Body of pancreas (tissue), 4 donors: ENCODE measurements around the gene TTLL9. TPM values are rescaled to one million over a fixed set of nuclear protein-coding genes. Genes with fewer than 3 reads are reported as not detected.

Experiments
- ATAC-seq: fragments of 150-250 bp; one replicate; pipeline ENCODE4 v1.9.1; 2016
- DNase-seq, 4 donors: peaks; one replicate each; pipeline ENCODE4 v3.0.0-alpha.2; 2019
- H3K27ac ChIP-seq, 4 donors: fragments of 200-600 bp; sonication (generic); 1 replicate in 3 of 4; 2 replicates in 1 of 4; pipeline versions ENCODE4 v1.5.1 to v1.6.1; 2016 to 2019; ENCODE audit warnings: mild to moderate bottlenecking in 1 of 4, mixed read lengths in 1 of 4, moderate library complexity in 1 of 4
- H3K27me3 ChIP-seq, 2 donors: fragments of 200-600 bp; sonication (generic); one replicate each; pipeline ENCODE4 v1.6.0; 2016; ENCODE audit warnings: mild to moderate bottlenecking in 1 of 2
- H3K36me3 ChIP-seq, 2 donors: fragments of 200-600 bp; sonication (generic); replicated peaks in 1 of 2; 2 replicates each; pipeline ENCODE4 v1.5.1; 2016; ENCODE audit warnings: low read depth in 2 of 2; ENCODE audit not compliant: insufficient read depth in 1 of 2
- H3K4me1 ChIP-seq: fragments of 200-600 bp; sonication (generic); one replicate; pipeline ENCODE4 v1.6.0; 2016
- H3K4me3 ChIP-seq, 2 donors: fragments of 200-600 bp; sonication (generic); 1 replicate in 1 of 2; 2 replicates in 1 of 2; pipeline ENCODE4 v1.5.1; 2016 to 2019
- H3K9me3 ChIP-seq, 3 donors: fragments of 200-600 bp; sonication (generic); 1 replicate in 2 of 3; 2 replicates in 1 of 3; pipeline ENCODE4 v1.5.1; 2016
- CTCF ChIP-seq, 7 experiments: fragments of 450-650 bp in 4 of 7; fragments of 200-600 bp in 3 of 7; sonication (generic) in 3 of 7; IDR thresholded peaks; one replicate each; pipeline ENCODE4 v1.5.1; 2016 to 2019; ENCODE audit warnings: antibody characterized with exemption in 7 of 7
- POLR2A ChIP-seq, 3 donors: fragments of 450-650 bp; IDR thresholded peaks; one replicate each; pipeline ENCODE4 v1.6.1; 2016; ENCODE audit warnings: antibody characterized with exemption in 3 of 3, mild to moderate bottlenecking in 2 of 3
- WGBS, 2 donors: methylation state at CpG; one replicate each; pipeline ENCODE4 v1.1.5; 2017; 5-methylcytosine and 5-hydroxymethylcytosine counted together
- intact Hi-C: fragments of 100-400 bp; cut with DNase I; formaldehyde crosslinking; loops from one replicate; pipeline ENCODE4 v1.15.1; 2023
- total RNA-seq, 2 donors: library from RNA; depleted of rRNA; stranded (reverse); fragments of >200 nt; gene quantifications; one replicate each; pipeline ENCODE4 v1.1.0, GENCODE V29; 2016

The TTLL9 gene
- total RNA-seq, 2 donors from 2014 or later: 0.52 to 0.99 TPM

DNA sequence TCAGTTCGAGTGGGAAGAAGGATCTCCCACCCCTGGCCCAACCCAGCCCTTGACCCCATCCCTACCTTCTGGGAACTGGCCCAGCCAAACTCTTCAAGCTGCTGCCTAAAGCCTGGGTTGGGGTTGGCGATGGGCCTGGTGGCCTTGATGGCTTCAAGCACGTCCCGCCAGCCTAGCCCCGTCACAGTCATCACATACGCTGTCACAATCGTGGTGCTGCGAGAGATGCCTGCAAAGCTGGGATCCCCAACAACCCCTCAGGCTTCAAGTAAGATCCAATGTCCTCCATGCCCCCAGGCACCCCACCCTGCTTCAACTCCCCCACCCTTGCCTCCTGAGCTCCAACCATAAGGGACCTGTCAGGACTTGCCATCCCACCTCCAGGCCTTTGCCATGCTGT, 7.9 kb upstream of the TTLL9 start:
- Histone ChIP-seq H3K36me3 (no peaks in the 10 kb centered on the region), H3K4me1 (peaks cover 19% of the 10 kb centered on the region), H3K27ac (no peak overlapping the region), H3K27me3 (no peaks in the 10 kb centered on the region), H3K9me3 (no peaks in the 10 kb centered on the region), H3K4me3 (no peak overlapping the region)
- ATAC-seq: no peak
- TF ChIP-seq CTCF (IDR thresholded peaks at IDR 0.05) (no peak), POLR2A (IDR thresholded peaks at IDR 0.05) (no peak)
- 75% methylated on average over 7 to 8 of the region's 8 CpGs for WGBS, 2 donors
- peak in 1 of 4 donors; percentile 11 for DNase-seq
- intact Hi-C loops: no loop called here

DNA sequence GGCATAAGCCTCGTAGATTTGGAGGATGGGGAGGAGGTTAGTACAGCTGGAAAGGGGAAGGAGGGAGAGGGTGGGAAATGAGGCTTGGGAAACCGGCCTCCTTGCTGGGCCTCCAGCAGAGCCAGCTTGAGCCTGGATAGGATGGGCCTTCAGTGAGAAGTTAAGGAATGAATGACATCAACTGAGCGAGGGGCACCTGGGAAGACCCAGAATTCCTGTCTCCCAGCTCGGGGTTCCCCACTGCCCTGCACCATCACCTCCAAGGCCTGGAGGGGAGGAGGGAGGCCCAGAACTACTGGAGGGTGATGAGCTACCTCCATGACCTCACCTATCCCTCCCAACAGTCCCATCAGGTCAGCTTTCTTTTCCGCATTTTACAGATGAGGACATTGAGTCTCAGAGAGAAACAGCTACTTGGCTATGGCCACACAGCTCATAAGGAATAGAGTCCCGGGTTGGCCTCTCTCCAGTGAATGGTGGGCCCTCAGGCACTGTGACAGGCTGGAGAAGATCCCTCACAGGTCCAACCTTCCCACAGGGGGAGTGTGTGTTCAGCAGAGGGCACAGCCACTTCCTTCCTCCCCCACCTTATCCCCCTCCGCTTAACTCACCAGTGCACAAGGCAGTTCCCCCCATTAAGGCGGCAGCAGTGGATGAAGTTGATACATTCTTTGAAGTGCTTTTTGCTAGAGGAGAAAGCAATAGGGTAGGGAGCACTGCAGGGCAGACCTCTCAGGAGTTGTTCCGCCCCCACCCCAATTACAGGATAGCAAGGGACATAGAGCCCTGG, 6.9 kb upstream of the TTLL9 start:
- ATAC-seq: no peak
- Histone ChIP-seq H3K4me3 (no peak overlapping the region), H3K27me3 (no peaks in the 10 kb centered on the region), H3K36me3 (no peaks in the 10 kb centered on the region), H3K9me3 (no peaks in the 10 kb centered on the region), H3K4me1 (peaks cover 19% of the 10 kb centered on the region), H3K27ac (no peak overlapping the region)
- TF ChIP-seq POLR2A (IDR thresholded peaks at IDR 0.05) (no peak), CTCF (IDR thresholded peaks at IDR 0.05) (no peak)
- intact Hi-C loops: no loop called here
- no peak for DNase-seq
- 87 to 93% methylated on average over 9 of the region's 9 CpGs for WGBS, 2 donors

GRCh38 chr20:31864521-31865400, 5.7 kb upstream of the TTLL9 start:
- Histone ChIP-seq H3K4me1 (peaks cover 25% of the 10 kb centered on the region), H3K27me3 (no peaks in the 10 kb centered on the region), H3K4me3 (no peak overlapping the region), H3K36me3 (no peaks in the 10 kb centered on the region), H3K9me3 (no peaks in the 10 kb centered on the region), H3K27ac (no peak overlapping the region)
- intact Hi-C loops: no loop called here
- peak in 1 of 4 donors; percentile 7 for DNase-seq
- no peak for ATAC-seq
- no peak for TF ChIP-seq CTCF (IDR thresholded peaks at IDR 0.05)
- no peak for TF ChIP-seq POLR2A (IDR thresholded peaks at IDR 0.05)
- WGBS, 2 donors: 64 to 77% methylated on average over 11 to 12 of the region's 12 CpGs

GRCh38 chr20:31866221-31866620, 4.2 kb upstream of the TTLL9 start:
- TF ChIP-seq CTCF (IDR thresholded peaks at IDR 0.05) (no peak), POLR2A (IDR thresholded peaks at IDR 0.05) (no peak)
- WGBS, 2 donors: 61 to 62% methylated on average over 3 of the region's 3 CpGs
- Histone ChIP-seq H3K4me1 (peaks cover 24% of the 10 kb centered on the region), H3K4me3 (no peak overlapping the region), H3K27ac (no peak overlapping the region), H3K36me3 (no peaks in the 10 kb centered on the region), H3K27me3 (no peaks in the 10 kb centered on the region), H3K9me3 (no peaks in the 10 kb centered on the region)
- intact Hi-C loops: no loop called here
- ATAC-seq (no peak), DNase-seq (no peak)
